Caco-2 (cell line): ENCODE data around the gene ENOX1. TPM values are rescaled to one million over a fixed set of nuclear protein-coding genes. Genes with fewer than 3 reads are reported as not detected.

Experiments
- BruUV-seq: library from RNA; stranded (reverse); fragments of 400-500 nt; replicated peaks from 2 replicates; lab custom pipeline; 2021; lab: Mats Ljungman, UMichigan
- CTCF ChIA-PET: fragments of 300-600 bp; sonication (Branson Sonifier 250); formaldehyde crosslinking; loops from one replicate; lab custom pipeline; 2022; ENCODE audit warnings: antibody characterized with exemption; lab: Charles Lee
- POLR2A ChIA-PET: fragments of 300-600 bp; sonication (Branson Sonifier 250); formaldehyde crosslinking; loops from one replicate; lab custom pipeline; 2022; ENCODE audit warnings: antibody characterized with exemption; lab: Charles Lee
- DNase-seq, 2 experiments: peaks; one replicate each; pipeline versions ENCODE4 v3.0.0 to v3.0.0-alpha.2; 2020 to 2022
- H3K27me3 ChIP-seq: replicated peaks from 2 replicates; pipeline ENCODE4 v1.6.0; 2011; ENCODE audit warnings: low read length; ENCODE audit not compliant: control insufficient read depth, insufficient read depth
- H3K36me3 ChIP-seq: 2 replicates; pipeline ENCODE4 v1.5.1; 2011; ENCODE audit warnings: low read length; ENCODE audit not compliant: control insufficient read depth, insufficient read depth
- H3K4me1 ChIP-seq: fragments of 250-450 bp; sonication (Bioruptor Pico); 2 replicates; pipeline ENCODE4 v1.5.1; 2020; ENCODE audit warnings: mild to moderate bottlenecking
- H3K4me3 ChIP-seq: 2 replicates; pipeline ENCODE4 v1.5.1; 2011; ENCODE audit warnings: low read depth, mild to moderate bottlenecking, control low read depth, low read length
- H3K9me3 ChIP-seq: fragments of 250-450 bp; sonication (Bioruptor Pico); 2 replicates; pipeline ENCODE4 v1.5.1; 2020; ENCODE audit warnings: mild to moderate bottlenecking, moderate library complexity
- H3K27ac Mint-ChIP-seq: one replicate; pipeline ENCODE4 v1.8.0; 2022; ENCODE audit warnings: mixed read lengths; ENCODE audit not compliant: unreplicated experiment
- H3K27me3 Mint-ChIP-seq: one replicate; pipeline ENCODE4 v1.8.0; 2022; ENCODE audit warnings: mixed read lengths; ENCODE audit not compliant: insufficient read depth, unreplicated experiment
- H3K36me3 Mint-ChIP-seq: one replicate; pipeline ENCODE4 v1.8.0; 2022; ENCODE audit warnings: mild to moderate bottlenecking, mixed read lengths; ENCODE audit not compliant: insufficient read depth, unreplicated experiment
- H3K4me1 Mint-ChIP-seq: one replicate; pipeline ENCODE4 v1.8.0; 2022; ENCODE audit warnings: low read depth, mixed read lengths; ENCODE audit not compliant: unreplicated experiment
- H3K4me3 Mint-ChIP-seq: one replicate; pipeline ENCODE4 v1.8.0; 2022; ENCODE audit warnings: mild to moderate bottlenecking, moderate library complexity, mixed read lengths; ENCODE audit not compliant: unreplicated experiment
- H3K9me3 Mint-ChIP-seq: one replicate; pipeline ENCODE4 v1.8.0; 2022; ENCODE audit warnings: mixed read lengths; ENCODE audit not compliant: unreplicated experiment
- intact Hi-C: fragments of 100-400 bp; cut with micrococcal nuclease; formaldehyde crosslinking; loops from one replicate; pipeline ENCODE4 v1.10.0; 2022; ENCODE audit not compliant: unreplicated experiment
- total RNA-seq: library from RNA; stranded (reverse); gene quantifications from 2 replicates; pipeline ENCODE4 v1.2.3, GENCODE V29; 2022
- TF ChIP-seq, protein P1 (sequence below), 2 experiments: fragments of 200-600 bp in 1 of 2; IDR thresholded peaks; 1 replicate in 1 of 2; 2 replicates in 1 of 2; pipeline versions ENCODE4 v1.5.1 to v1.8.0; 2011 to 2022; ENCODE audit warnings: antibody characterized with exemption in 1 of 2, control low read depth in 1 of 2, inconsistent platforms in 1 of 2, low read depth in 1 of 2, low read length in 1 of 2, mild to moderate bottlenecking in 1 of 2, moderate library complexity in 1 of 2; ENCODE audit not compliant: insufficient read depth in 1 of 2, severe bottlenecking in 1 of 2, unreplicated experiment in 1 of 2

Gene ENOX1
- total RNA-seq, 1 experiment from 2014 or later, result 9.1 TPM

DNA sequence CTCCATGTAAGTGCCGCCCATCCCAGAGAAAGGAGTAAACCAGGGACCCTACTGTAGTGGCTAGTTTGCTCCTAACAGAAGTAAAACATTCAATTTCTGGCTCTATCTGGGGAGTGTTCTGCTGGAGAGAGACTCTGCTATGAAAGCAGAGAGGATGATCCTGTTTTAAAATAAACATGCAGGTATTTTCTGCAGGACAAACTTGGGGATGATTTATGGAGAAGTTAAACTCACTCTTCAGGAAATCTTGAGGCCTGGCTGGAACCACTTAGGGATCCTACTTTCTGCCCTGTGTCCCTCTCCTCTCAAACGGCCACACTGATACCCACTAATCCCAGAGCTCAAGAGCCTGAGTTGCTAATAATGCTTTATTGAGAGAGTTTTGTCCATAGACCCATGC is 482.3 kb downstream of the ENOX1 start:
- intact Hi-C loops, result loop anchor here (5.0 to 10.0 kb wide), 6 partner anchors 108 to 573 kb away; partner anchors contain the start of genes CCDC122 and LACC1
- H3K4me1 Mint-ChIP-seq, result peaks cover 13% of the 10 kb centered on the region
- H3K27ac Mint-ChIP-seq, result no peak overlapping the region
- no peaks in the 10 kb centered on the region for H3K36me3 Mint-ChIP-seq
- H3K27me3 Mint-ChIP-seq, result no peaks in the 10 kb centered on the region
- Histone ChIP-seq H3K27me3 (no peaks in the 10 kb centered on the region), H3K4me1 (no peaks in the 10 kb centered on the region), H3K4me3 (no peak overlapping the region), H3K36me3 (no peaks in the 10 kb centered on the region), H3K9me3 (no peaks in the 10 kb centered on the region)
- CTCF ChIA-PET, result interaction anchor here (1.0 to 1.4 kb wide), 2 partner anchors 35 to 500 kb away, joined by 4 to 8 read pairs; no protein-coding TSS in a partner anchor
- TF ChIP-seq, protein P1, sequence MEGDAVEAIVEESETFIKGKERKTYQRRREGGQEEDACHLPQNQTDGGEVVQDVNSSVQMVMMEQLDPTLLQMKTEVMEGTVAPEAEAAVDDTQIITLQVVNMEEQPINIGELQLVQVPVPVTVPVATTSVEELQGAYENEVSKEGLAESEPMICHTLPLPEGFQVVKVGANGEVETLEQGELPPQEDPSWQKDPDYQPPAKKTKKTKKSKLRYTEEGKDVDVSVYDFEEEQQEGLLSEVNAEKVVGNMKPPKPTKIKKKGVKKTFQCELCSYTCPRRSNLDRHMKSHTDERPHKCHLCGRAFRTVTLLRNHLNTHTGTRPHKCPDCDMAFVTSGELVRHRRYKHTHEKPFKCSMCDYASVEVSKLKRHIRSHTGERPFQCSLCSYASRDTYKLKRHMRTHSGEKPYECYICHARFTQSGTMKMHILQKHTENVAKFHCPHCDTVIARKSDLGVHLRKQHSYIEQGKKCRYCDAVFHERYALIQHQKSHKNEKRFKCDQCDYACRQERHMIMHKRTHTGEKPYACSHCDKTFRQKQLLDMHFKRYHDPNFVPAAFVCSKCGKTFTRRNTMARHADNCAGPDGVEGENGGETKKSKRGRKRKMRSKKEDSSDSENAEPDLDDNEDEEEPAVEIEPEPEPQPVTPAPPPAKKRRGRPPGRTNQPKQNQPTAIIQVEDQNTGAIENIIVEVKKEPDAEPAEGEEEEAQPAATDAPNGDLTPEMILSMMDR (IDR thresholded peaks at IDR 0.05; ENCODE audit: insufficient read depth in 1 of 2, low read depth in 1 of 2, low read length in 1 of 2, severe bottlenecking in 1 of 2, unreplicated experiment in 1 of 2), result no peak
- POLR2A ChIA-PET, result no interaction called here
- H3K9me3 Mint-ChIP-seq, result no peaks in the 10 kb centered on the region
- H3K4me3 Mint-ChIP-seq, result no peak overlapping the region
- no peak for DNase-seq
- no TSS peak for BruUV-seq

GRCh38 chr13:43303033-43303729 is 483.6 kb downstream of the ENOX1 start:
- no peaks in the 10 kb centered on the region for H3K9me3 Mint-ChIP-seq
- no peak overlapping the region for H3K4me3 ChIP-seq
- ChIA-PET POLR2A (no interaction called here), CTCF (interaction anchor here (0.6 to 1.4 kb wide), 8 partner anchors 64 to 501 kb away, joined by 3 to 8 read pairs (median 4); no protein-coding TSS in a partner anchor)
- H3K4me1 ChIP-seq, result no peaks in the 10 kb centered on the region
- no peaks in the 10 kb centered on the region for H3K27me3 ChIP-seq
- no peaks in the 10 kb centered on the region for H3K27me3 Mint-ChIP-seq
- no peak overlapping the region for H3K4me3 Mint-ChIP-seq
- BruUV-seq, result no TSS peak
- intact Hi-C loops, result loop anchor here (1.0 to 10.0 kb wide), 8 partner anchors 109 to 574 kb away; partner anchors contain the start of genes CCDC122 and LACC1
- no peak overlapping the region for H3K27ac Mint-ChIP-seq
- DNase-seq, result peak; percentile 72 to 75
- no peaks in the 10 kb centered on the region for H3K9me3 ChIP-seq
- H3K4me1 Mint-ChIP-seq, result peaks cover 22% of the 10 kb centered on the region
- TF ChIP-seq, protein P1 (IDR thresholded peaks at IDR 0.05; ENCODE audit: insufficient read depth in 1 of 2, low read depth in 1 of 2, low read length in 1 of 2, severe bottlenecking in 1 of 2, unreplicated experiment in 1 of 2), result peak; percentile 59 to 85
- no peaks in the 10 kb centered on the region for H3K36me3 Mint-ChIP-seq
- no peaks in the 10 kb centered on the region for H3K36me3 ChIP-seq

DNA sequence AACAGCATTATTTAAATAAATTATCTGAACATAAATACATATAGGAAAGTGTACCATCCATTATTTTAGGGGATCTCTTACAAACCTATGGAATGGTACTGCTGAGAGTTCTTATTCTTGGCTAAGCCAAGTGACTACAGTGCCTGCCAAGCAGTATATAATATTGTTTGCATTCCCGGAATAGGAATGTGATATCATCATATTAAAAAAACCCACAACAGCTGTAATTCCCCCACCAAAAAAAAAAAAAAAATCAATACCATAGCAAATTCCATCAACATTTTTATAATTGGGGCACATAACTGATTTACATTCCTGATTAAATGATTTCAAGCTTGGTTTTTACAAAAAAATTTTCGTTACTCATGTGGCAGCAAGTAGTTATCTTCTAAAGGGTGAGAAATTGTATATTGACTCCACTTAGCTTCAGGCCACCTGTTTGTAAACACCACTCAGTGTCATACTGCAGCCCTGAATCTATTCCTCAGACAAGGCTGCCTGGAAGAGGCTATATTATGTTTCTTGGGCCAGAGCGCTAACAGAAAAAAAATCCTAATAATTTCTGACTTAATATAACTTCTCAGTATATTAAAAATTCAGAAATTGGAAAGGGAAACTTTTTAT is 485.3 kb downstream of the ENOX1 start:
- DNase-seq, result no peak
- Mint-ChIP-seq H3K4me3 (no peak overlapping the region), H3K9me3 (no peaks in the 10 kb centered on the region), H3K27me3 (no peaks in the 10 kb centered on the region), H3K36me3 (no peaks in the 10 kb centered on the region), H3K4me1 (peaks cover 12% of the 10 kb centered on the region), H3K27ac (no peak overlapping the region)
- no TSS peak for BruUV-seq
- H3K9me3 ChIP-seq, result no peaks in the 10 kb centered on the region
- no peak overlapping the region for H3K4me3 ChIP-seq
- POLR2A ChIA-PET, result no interaction called here
- no peaks in the 10 kb centered on the region for H3K4me1 ChIP-seq
- H3K36me3 ChIP-seq, result no peaks in the 10 kb centered on the region
- no peaks in the 10 kb centered on the region for H3K27me3 ChIP-seq
- TF ChIP-seq, protein P1 (IDR thresholded peaks at IDR 0.05; ENCODE audit: insufficient read depth in 1 of 2, low read depth in 1 of 2, low read length in 1 of 2, severe bottlenecking in 1 of 2, unreplicated experiment in 1 of 2), result no peak
- CTCF ChIA-PET, result no interaction called here
- intact Hi-C loops, result loop anchor here (5.0 to 10.0 kb wide), 6 partner anchors 111 to 576 kb away; partner anchors contain the start of genes CCDC122 and LACC1
